Endothelial cell of umbilical vein (primary cell): ENCODE data around the gene SUFU. TPM values are rescaled to one million over a fixed set of nuclear protein-coding genes. Genes with fewer than 3 reads are reported as not detected.

Experiments
- BruUV-seq: library from RNA; stranded (reverse); fragments of 400-500 nt; replicated peaks from 2 replicates; lab custom pipeline; 2021; lab: Mats Ljungman, UMichigan
- CTCF ChIA-PET: fragments of 300-600, 350-600 bp; sonication (Branson Sonifier 250); formaldehyde crosslinking; loops from one replicate; lab custom pipeline; 2021; ENCODE audit warnings: antibody characterized with exemption, inconsistent platforms; lab: Charles Lee
- POLR2A ChIA-PET: fragments of 300-600, 350-600 bp; sonication (Branson Sonifier 250); formaldehyde crosslinking; loops from one replicate; lab custom pipeline; 2021; ENCODE audit warnings: antibody characterized with exemption, inconsistent platforms; lab: Charles Lee
- DNase-seq: peaks from one replicate; pipeline ENCODE4 v3.0.0-alpha.2; 2011; ENCODE audit warnings: low read depth, low spot score
- FAIRE-seq: peaks from 2 replicates; lab custom pipeline; 2011; peaks lifted over from hg19 to GRCh38; lab: Jason Lieb, UNC
- H2AFZ ChIP-seq: 2 replicates; pipeline ENCODE4 v1.6.0; 2012; ENCODE audit warnings: low read depth, low read length, control low read depth, inconsistent platforms
- H3K27ac ChIP-seq: 2 replicates; pipeline ENCODE4 v1.5.1; 2011; ENCODE audit warnings: low read depth, mild to moderate bottlenecking, control low read depth, low read length, moderate library complexity; ENCODE audit not compliant: insufficient read depth
- H3K27me3 ChIP-seq, 2 experiments: 2 replicates each; pipeline versions ENCODE4 v1.6.0 to v1.6.1; 2011; ENCODE audit warnings: low read length in 2 of 2, mixed read lengths in 1 of 2; ENCODE audit not compliant: control insufficient read depth in 2 of 2, insufficient read depth in 2 of 2
- H3K36me3 ChIP-seq, 2 experiments: 2 replicates in 1 of 2; 3 replicates in 1 of 2; pipeline ENCODE4 v1.5.1; 2011; ENCODE audit warnings: low read length in 2 of 2, mild to moderate bottlenecking in 1 of 2, moderate library complexity in 1 of 2; ENCODE audit not compliant: control insufficient read depth in 2 of 2, insufficient read depth in 2 of 2; ENCODE audit errors: extremely low read depth in 1 of 2
- H3K4me1 ChIP-seq: 3 replicates; pipeline ENCODE4 v1.5.1; 2011; ENCODE audit warnings: mild to moderate bottlenecking, low read length; ENCODE audit not compliant: control insufficient read depth, insufficient read depth; ENCODE audit errors: extremely low read depth
- H3K4me2 ChIP-seq: 2 replicates; pipeline ENCODE4 v1.6.1; 2011; ENCODE audit warnings: low read length, control low read depth, mixed read lengths; ENCODE audit not compliant: insufficient read depth
- H3K4me3 ChIP-seq, 3 experiments: fragments of 200-600 bp in 1 of 3; sonication (generic), shearing (Covaris generic) in 1 of 3; replicated peaks in 1 of 3; 2 replicates each; pipeline ENCODE4 v1.5.1; 2011 to 2016; ENCODE audit warnings: control low read depth in 3 of 3, low read length in 3 of 3, mild to moderate bottlenecking in 2 of 3, inconsistent platforms in 1 of 3, low read depth in 1 of 3, moderate library complexity in 1 of 3; ENCODE audit not compliant: insufficient read depth in 1 of 3
- H3K79me2 ChIP-seq: 2 replicates; pipeline ENCODE4 v1.6.0; 2012; ENCODE audit warnings: low read length, inconsistent platforms; ENCODE audit not compliant: control insufficient read depth, insufficient read depth
- H3K9ac ChIP-seq: replicated peaks from 2 replicates; pipeline ENCODE3; 2011; ENCODE audit warnings: low read length, control low read depth; ENCODE audit not compliant: insufficient read depth; ENCODE audit errors: extremely low read depth
- H3K9me1 ChIP-seq: replicated peaks from 3 replicates; pipeline ENCODE4 v1.6.0; 2011; ENCODE audit warnings: mild to moderate bottlenecking, low read length; ENCODE audit not compliant: control insufficient read depth, insufficient read depth; ENCODE audit errors: extremely low read depth
- H3K9me3 ChIP-seq: replicated peaks from 2 replicates; pipeline ENCODE4 v1.5.1; 2012; ENCODE audit warnings: low read length, inconsistent platforms; ENCODE audit not compliant: control insufficient read depth, insufficient read depth
- H4K20me1 ChIP-seq: replicated peaks from 2 replicates; pipeline ENCODE3; 2011; ENCODE audit warnings: mild to moderate bottlenecking, low read length; ENCODE audit not compliant: control insufficient read depth, insufficient read depth; ENCODE audit errors: extremely low read depth
- CTCF ChIP-seq, 2 donors: IDR thresholded peaks; 1 replicate in 1 of 2; 2 replicates in 1 of 2; pipeline ENCODE4 v1.5.1; 2011; ENCODE audit warnings: low read length in 2 of 2, mild to moderate bottlenecking in 2 of 2, moderate library complexity in 2 of 2, control low read depth in 1 of 2, inconsistent platforms in 1 of 2, low read depth in 1 of 2; ENCODE audit not compliant: insufficient read depth in 1 of 2; ENCODE audit errors: extremely low read depth in 1 of 2
- EZH2 ChIP-seq: IDR thresholded peaks from 2 replicates; pipeline ENCODE4 v1.6.1; 2012; ENCODE audit warnings: borderline replicate concordance, low read depth, mild to moderate bottlenecking, moderate library complexity, low read length, inconsistent platforms; ENCODE audit not compliant: severe bottlenecking
- FOS ChIP-seq: IDR thresholded peaks from 2 replicates; pipeline ENCODE4 v1.6.1; 2011; ENCODE audit warnings: mild to moderate bottlenecking, low read length, moderate library complexity, borderline replicate concordance; ENCODE audit not compliant: insufficient read depth
- GATA2 ChIP-seq: IDR thresholded peaks from 2 replicates; pipeline ENCODE4 v1.7.0; 2011; ENCODE audit warnings: low read depth, mild to moderate bottlenecking, moderate library complexity, mixed read lengths, low read length; ENCODE audit not compliant: insufficient read length, insufficient read depth
- JUN ChIP-seq: IDR thresholded peaks from 2 replicates; pipeline ENCODE4 v1.6.1; 2011; ENCODE audit warnings: borderline replicate concordance, low read depth; ENCODE audit not compliant: insufficient read length, insufficient read depth
- MAX ChIP-seq: IDR thresholded peaks from 2 replicates; pipeline ENCODE4 v1.6.1; 2011; ENCODE audit not compliant: insufficient read depth, insufficient read length
- MYC ChIP-seq: IDR thresholded peaks from one replicate; pipeline ENCODE4 v1.6.1; 2011; ENCODE audit warnings: mild to moderate bottlenecking, low read depth, low read length
- POLR2A ChIP-seq: IDR thresholded peaks from 2 replicates; pipeline ENCODE4 v1.6.1; 2012; ENCODE audit warnings: low read depth, mild to moderate bottlenecking, control low read depth, low read length
- POLR2AphosphoS5 ChIP-seq: IDR thresholded peaks from 2 replicates; pipeline ENCODE4 v1.6.1; 2012; ENCODE audit warnings: low read depth, mild to moderate bottlenecking, control low read depth, low read length, moderate library complexity; ENCODE audit not compliant: insufficient read depth
- dilution Hi-C: fragments of 300-500 bp; cut with MboI; formaldehyde crosslinking; loops from one replicate; pipeline ENCODE4 v1.15.0; 2019; ENCODE audit warnings: low sequenced_read_pairs; ENCODE audit not compliant: extremely low pct_ligation_motif_present
- intact Hi-C: fragments of 100-400 bp; cut with micrococcal nuclease; formaldehyde crosslinking; loops from one replicate; pipeline ENCODE4 v1.10.0; 2022
- polyA plus RNA-seq, 4 experiments: library from polyadenylated mRNA; depleted of rRNA in 3 of 4; stranded (reverse) in 3 of 4; unstranded in 1 of 4; fragments of >200 nt; gene quantifications; 2 replicates each; pipeline versions ENCODE4 v1.2.1 to v1.2.3, GENCODE V29; 2011 to 2012; ENCODE audit warnings: missing spikeins in 1 of 4
- total RNA-seq: library from RNA; stranded (reverse); gene quantifications from 2 replicates; pipeline ENCODE4 v1.2.3, GENCODE V29; 2021

Gene SUFU
- total and polyA plus RNA-seq, 2 donors (not counting 3 experiments of a cell fraction or from before 2014, with no cell fraction given): 10.1 to 16.3 TPM

GRCh38 chr10:102605712-102606111 is 101.9 kb downstream of the SUFU start:
- POLR2A ChIA-PET: interaction anchor here (1.4 kb wide), 1 partner anchor 36 kb away, joined by 3 read pairs; no protein-coding TSS in a partner anchor
- intact Hi-C loops: no loop called here
- DNase-seq (no peak), FAIRE-seq (no peak)
- Histone ChIP-seq H3K9me3 (no peaks in the 10 kb centered on the region), H3K79me2 (no peaks in the 10 kb centered on the region), H3K4me3 (no peak overlapping the region), H3K4me1 (peaks cover 39% of the 10 kb centered on the region), H4K20me1 (no peaks in the 10 kb centered on the region), H3K9ac (no peak overlapping the region), H3K27ac (peak overlapping the region; percentile 78), H3K27me3 (no peaks in the 10 kb centered on the region), H3K36me3 (peaks cover 0 to 2% of the 10 kb centered on the region in 2 experiments), H3K9me1 (no peaks in the 10 kb centered on the region), H2AFZ (no peak overlapping the region), H3K4me2 (no peak overlapping the region)
- TF ChIP-seq JUN: no peak
- TF ChIP-seq CTCF (IDR thresholded peaks at IDR 0.05; ENCODE audit: extremely low read depth in 1 of 2, insufficient read depth in 1 of 2, low read depth in 1 of 2, low read length in 2 of 2): no peak
- no peak for TF ChIP-seq EZH2
- no peak for TF ChIP-seq MYC
- no peak for TF ChIP-seq POLR2A
- no peak for TF ChIP-seq FOS
- TF ChIP-seq MAX: no peak
- TF ChIP-seq POLR2AphosphoS5: no peak
- TF ChIP-seq GATA2: no peak
- dilution Hi-C loops: no loop called here
- no TSS peak for BruUV-seq
- CTCF ChIA-PET: interaction anchor here (1.0 to 2.7 kb wide), 9 partner anchors 8 to 101 kb away, joined by 3 to 9 read pairs (median 4); partner anchors contain the start of genes SUFU and TRIM8
